ENCODE data around the gene POLR3GL. TPM values are rescaled to one million over a fixed set of nuclear protein-coding genes. Genes with fewer than 3 reads are reported as not detected.

Gene POLR3GL
- total and polyA plus RNA-seq, 4 donors: 12.2 to 42.3 (median 39.8) TPM

GRCh38 chr1:145957443-145958319 is 6.8 kb upstream of the POLR3GL start, which contains the start of gene LIX1L:
Gene LIX1L (minus strand): TSS chr1:145958017. CDS start chr1:145957927, 90 bp downstream.
- Histone ChIP-seq H3K4me1 (ENCODE audit: control insufficient read depth, insufficient read depth, low read length) (peaks cover 32% of the 10 kb centered on the region), H3K36me3 (ENCODE audit: control insufficient read depth, insufficient read depth, low read length) (no peaks in the 10 kb centered on the region), H3K27me3 (ENCODE audit: control insufficient read depth, insufficient read depth, low read length) (no peaks in the 10 kb centered on the region), H3K27ac (ENCODE audit: low read depth, low read length) (peak within 1 kb of the TSS; percentile 96), H3K4me3 (ENCODE audit: low read depth, low read length) (peak within 1 kb of the TSS; percentile 83), H3K9me3 (ENCODE audit: control insufficient read depth, insufficient read depth, low read length) (no peaks in the 10 kb centered on the region)
- WGBS (ENCODE audit: insufficient coverage): 0% methylated on average over 60 of the region's 60 CpGs
- DNase-seq (ENCODE audit: low read depth in 4 of 6, low spot score in 6 of 6): peak; percentile 91 to 99 (median 94)

GRCh38 chr1:145958734-145959133 is 5.8 kb upstream of the POLR3GL start:
- DNase-seq (ENCODE audit: low read depth in 4 of 6, low spot score in 6 of 6): no peak
- H3K4me1 ChIP-seq (ENCODE audit: control insufficient read depth, insufficient read depth, low read length): peaks cover 40% of the 10 kb centered on the region
- H3K27me3 ChIP-seq (ENCODE audit: control insufficient read depth, insufficient read depth, low read length): no peaks in the 10 kb centered on the region
- no peaks in the 10 kb centered on the region for H3K9me3 ChIP-seq (ENCODE audit: control insufficient read depth, insufficient read depth, low read length)
- no peak overlapping the region for H3K4me3 ChIP-seq (ENCODE audit: low read depth, low read length)
- peak overlapping the region; percentile 96 for H3K27ac ChIP-seq (ENCODE audit: low read depth, low read length)
- H3K36me3 ChIP-seq (ENCODE audit: control insufficient read depth, insufficient read depth, low read length): no peaks in the 10 kb centered on the region

GRCh38 chr1:145959333-145959732 is 5.2 kb upstream of the POLR3GL start:
- Histone ChIP-seq H3K27ac (ENCODE audit: low read depth, low read length) (no peak overlapping the region), H3K27me3 (ENCODE audit: control insufficient read depth, insufficient read depth, low read length) (no peaks in the 10 kb centered on the region), H3K4me3 (ENCODE audit: low read depth, low read length) (no peak overlapping the region), H3K4me1 (ENCODE audit: control insufficient read depth, insufficient read depth, low read length) (peaks cover 42% of the 10 kb centered on the region), H3K9me3 (ENCODE audit: control insufficient read depth, insufficient read depth, low read length) (no peaks in the 10 kb centered on the region), H3K36me3 (ENCODE audit: control insufficient read depth, insufficient read depth, low read length) (no peaks in the 10 kb centered on the region)
- no peak for DNase-seq (ENCODE audit: low read depth in 4 of 6, low spot score in 6 of 6)

- H3K36me3 ChIP-seq (ENCODE audit: control insufficient read depth, insufficient read depth, low read length): no peaks in the 10 kb centered on the region
- H3K4me1 ChIP-seq (ENCODE audit: control insufficient read depth, insufficient read depth, low read length): peaks cover 42% of the 10 kb centered on the region
- DNase-seq (ENCODE audit: low read depth in 4 of 6, low spot score in 6 of 6): no peak
- 5% methylated on average over 10 of the region's 12 CpGs for WGBS (ENCODE audit: insufficient coverage)
- peak overlapping the region; percentile 93 for H3K4me3 ChIP-seq (ENCODE audit: low read depth, low read length)
- no peaks in the 10 kb centered on the region for H3K9me3 ChIP-seq (ENCODE audit: control insufficient read depth, insufficient read depth, low read length)
- no peaks in the 10 kb centered on the region for H3K27me3 ChIP-seq (ENCODE audit: control insufficient read depth, insufficient read depth, low read length)
- H3K27ac ChIP-seq (ENCODE audit: low read depth, low read length): peak overlapping the region; percentile 94
Observed at GRCh38 chr1:145959957-145960467, 4.5 kb upstream of the POLR3GL start.

- H3K27me3 ChIP-seq (ENCODE audit: control insufficient read depth, insufficient read depth, low read length): no peaks in the 10 kb centered on the region
- H3K4me3 ChIP-seq (ENCODE audit: low read depth, low read length): peak overlapping the region; percentile 93
- H3K27ac ChIP-seq (ENCODE audit: low read depth, low read length): peak overlapping the region; percentile 94
- no peaks in the 10 kb centered on the region for H3K36me3 ChIP-seq (ENCODE audit: control insufficient read depth, insufficient read depth, low read length)
- no peaks in the 10 kb centered on the region for H3K9me3 ChIP-seq (ENCODE audit: control insufficient read depth, insufficient read depth, low read length)
- DNase-seq (ENCODE audit: low read depth in 4 of 6, low spot score in 6 of 6): peak in 3 of 6 donors; percentile 76 to 95 (median 93)
- peaks cover 42% of the 10 kb centered on the region for H3K4me1 ChIP-seq (ENCODE audit: control insufficient read depth, insufficient read depth, low read length)
- 1% methylated on average over 43 of the region's 44 CpGs for WGBS (ENCODE audit: insufficient coverage)
Observed at GRCh38 chr1:145960468-145961108, 3.9 kb upstream of the POLR3GL start.

GRCh38 chr1:145961109-145961424 is 3.4 kb upstream of the POLR3GL start:
- Histone ChIP-seq H3K27ac (ENCODE audit: low read depth, low read length) (peak overlapping the region; percentile 94), H3K4me1 (ENCODE audit: control insufficient read depth, insufficient read depth, low read length) (peaks cover 42% of the 10 kb centered on the region), H3K36me3 (ENCODE audit: control insufficient read depth, insufficient read depth, low read length) (no peaks in the 10 kb centered on the region), H3K27me3 (ENCODE audit: control insufficient read depth, insufficient read depth, low read length) (no peaks in the 10 kb centered on the region), H3K9me3 (ENCODE audit: control insufficient read depth, insufficient read depth, low read length) (no peaks in the 10 kb centered on the region), H3K4me3 (ENCODE audit: low read depth, low read length) (peak overlapping the region; percentile 93)
- WGBS (ENCODE audit: insufficient coverage): under 1% methylated on average over 16 of the region's 22 CpGs
- DNase-seq (ENCODE audit: low read depth in 4 of 6, low spot score in 6 of 6): no peak

- Histone ChIP-seq H3K4me3 (ENCODE audit: low read depth, low read length) (peak overlapping the region; percentile 93), H3K27me3 (ENCODE audit: control insufficient read depth, insufficient read depth, low read length) (no peaks in the 10 kb centered on the region), H3K9me3 (ENCODE audit: control insufficient read depth, insufficient read depth, low read length) (no peaks in the 10 kb centered on the region), H3K36me3 (ENCODE audit: control insufficient read depth, insufficient read depth, low read length) (no peaks in the 10 kb centered on the region), H3K4me1 (ENCODE audit: control insufficient read depth, insufficient read depth, low read length) (peaks cover 42% of the 10 kb centered on the region), H3K27ac (ENCODE audit: low read depth, low read length) (peak overlapping the region; percentile 94)
- WGBS (ENCODE audit: insufficient coverage): under 1% methylated on average over 50 of the region's 57 CpGs
- peak in 3 of 6 donors; percentile 59 to 92 (median 81) for DNase-seq (ENCODE audit: low read depth in 4 of 6, low spot score in 6 of 6)
Observed at GRCh38 chr1:145961425-145962156, 2.9 kb upstream of the POLR3GL start.

- Histone ChIP-seq H3K4me1 (ENCODE audit: control insufficient read depth, insufficient read depth, low read length) (peaks cover 42% of the 10 kb centered on the region), H3K4me3 (ENCODE audit: low read depth, low read length) (peak overlapping the region; percentile 93), H3K27me3 (ENCODE audit: control insufficient read depth, insufficient read depth, low read length) (no peaks in the 10 kb centered on the region), H3K27ac (ENCODE audit: low read depth, low read length) (peak overlapping the region; percentile 96), H3K36me3 (ENCODE audit: control insufficient read depth, insufficient read depth, low read length) (no peaks in the 10 kb centered on the region), H3K9me3 (ENCODE audit: control insufficient read depth, insufficient read depth, low read length) (peaks cover 4% of the 10 kb centered on the region)
- peak in 3 of 6 donors; percentile 23 to 79 (median 78) for DNase-seq (ENCODE audit: low read depth in 4 of 6, low spot score in 6 of 6)
- WGBS (ENCODE audit: insufficient coverage): 4% methylated on average over 14 of the region's 36 CpGs
Observed at GRCh38 chr1:145962157-145963102, 2.1 kb upstream of the POLR3GL start.
